Activated CD8-positive, alpha-beta memory T cell treated with anti-CD3 and anti-CD28 coated beads, Interleukin-2, amount 50 U/mL, for 1 hour (primary cell): ENCODE measurements around the gene AFAP1L2.

Experiments used
- DNase-seq: peaks from one replicate; pipeline ENCODE4 v3.0.0-alpha.2; 2020; ENCODE audit errors: extremely low read depth

AFAP1L2 gene

GRCh38 chr10:114288424-114289095 lies 115.7 kb downstream of the AFAP1L2 start:
- no peak for DNase-seq

GRCh38 chr10:114286921-114287320 lies 117.4 kb downstream of the AFAP1L2 start:
- DNase-seq, result no peak

- no peak for DNase-seq
Measured at GRCh38 chr10:114285961-114286441, 118.3 kb downstream of the AFAP1L2 start.

GRCh38 chr10:114284346-114285071 lies 119.8 kb downstream of the AFAP1L2 start:
- DNase-seq, result no peak

- DNase-seq, result no peak
Measured at GRCh38 chr10:114283535-114284234, 120.6 kb downstream of the AFAP1L2 start.

- no peak for DNase-seq
Measured at GRCh38 chr10:114283091-114283490, 121.2 kb downstream of the AFAP1L2 start.

GRCh38 chr10:114282526-114282925 lies 121.8 kb downstream of the AFAP1L2 start:
- no peak for DNase-seq

- DNase-seq, result no peak
Measured at GRCh38 chr10:114281461-114281860, 122.8 kb downstream of the AFAP1L2 start.

- no peak for DNase-seq
Measured at GRCh38 chr10:114281006-114281405, 123.3 kb downstream of the AFAP1L2 start.

- no peak for DNase-seq
Measured at GRCh38 chr10:114279901-114280644, 124.2 kb downstream of the AFAP1L2 start.

GRCh38 chr10:114279289-114279688 lies 125.0 kb downstream of the AFAP1L2 start:
- no peak for DNase-seq

- no peak for DNase-seq
Measured at GRCh38 chr10:114278884-114279191, 125.5 kb downstream of the AFAP1L2 start.

- no peak for DNase-seq
Measured at GRCh38 chr10:114278140-114278883, 126.0 kb downstream of the AFAP1L2 start.

GRCh38 chr10:114276671-114277070 lies 127.6 kb downstream of the AFAP1L2 start:
- DNase-seq, result no peak

- no peak for DNase-seq
Measured at GRCh38 chr10:114276066-114276465, 128.2 kb downstream of the AFAP1L2 start.

GRCh38 chr10:114274616-114275453 lies 129.5 kb downstream of the AFAP1L2 start:
- no peak for DNase-seq

- DNase-seq, result no peak
Measured at GRCh38 chr10:114273910-114274309, 130.4 kb downstream of the AFAP1L2 start.

- no peak for DNase-seq
Measured at GRCh38 chr10:114272696-114273095, 131.6 kb downstream of the AFAP1L2 start.

- no peak for DNase-seq
Measured at GRCh38 chr10:114271779-114272167, 132.5 kb downstream of the AFAP1L2 start.

GRCh38 chr10:114271075-114271778 lies 133.1 kb downstream of the AFAP1L2 start:
- no peak for DNase-seq
